CD14-positive monocyte (primary cell): ENCODE data around the gene TDRD7. TPM values are rescaled to one million over a fixed set of nuclear protein-coding genes. Genes with fewer than 3 reads are reported as not detected.

Source experiments
- DNase-seq, 3 donors: peaks; one replicate each; pipeline ENCODE4 v3.0.0-alpha.2; 2011 to 2022
- H2AFZ ChIP-seq: 2 replicates; pipeline ENCODE4 v1.6.0; 2012; ENCODE audit warnings: mild to moderate bottlenecking, low read depth, low read length, inconsistent platforms; ENCODE audit not compliant: insufficient read depth, poor library complexity, severe bottlenecking
- H3K27ac ChIP-seq, 2 donors: 1 replicate in 1 of 2; 2 replicates in 1 of 2; pipeline ENCODE4 v1.5.1; 2012 to 2013; ENCODE audit warnings: low read length in 2 of 2, control low read depth in 1 of 2, inconsistent platforms in 1 of 2, low read depth in 1 of 2, mild to moderate bottlenecking in 1 of 2
- H3K27me3 ChIP-seq, 2 donors: one replicate each; pipeline versions ENCODE4 v1.6.0 to v1.6.1; 2011 to 2013; ENCODE audit warnings: low read length in 2 of 2; ENCODE audit not compliant: control insufficient read depth in 2 of 2, insufficient read depth in 2 of 2
- H3K36me3 ChIP-seq, 2 donors: replicated peaks in 1 of 2; 1 replicate in 1 of 2; 2 replicates in 1 of 2; pipeline versions ENCODE4 v1.5.1 to v1.6.1; 2012 to 2013; ENCODE audit warnings: low read length in 2 of 2, control low read depth in 1 of 2, inconsistent platforms in 1 of 2, mild to moderate bottlenecking in 1 of 2; ENCODE audit not compliant: insufficient read depth in 2 of 2, control insufficient read depth in 1 of 2
- H3K4me1 ChIP-seq, 2 donors: 1 replicate in 1 of 2; 2 replicates in 1 of 2; pipeline versions ENCODE4 v1.5.1 to v1.6.1; 2012 to 2013; ENCODE audit warnings: low read length in 2 of 2, control low read depth in 1 of 2, inconsistent platforms in 1 of 2, mild to moderate bottlenecking in 1 of 2, moderate library complexity in 1 of 2; ENCODE audit not compliant: insufficient read depth in 2 of 2, control insufficient read depth in 1 of 2
- H3K4me2 ChIP-seq: replicated peaks from 2 replicates; pipeline ENCODE3; 2012; ENCODE audit warnings: low read length, moderate library complexity, mild to moderate bottlenecking; ENCODE audit not compliant: poor library complexity, severe bottlenecking; ENCODE audit errors: extremely low read depth
- H3K4me3 ChIP-seq, 3 experiments: fragments of 200-600 bp in 1 of 3; sonication (generic) in 1 of 3; replicated peaks in 1 of 3; 1 replicate in 2 of 3; 2 replicates in 1 of 3; pipeline ENCODE4 v1.5.1; 2011 to 2013; ENCODE audit warnings: low read length in 3 of 3, mild to moderate bottlenecking in 3 of 3, control low read depth in 2 of 3, low read depth in 2 of 3, inconsistent platforms in 1 of 3, moderate library complexity in 1 of 3
- H3K79me2 ChIP-seq: 2 replicates; pipeline ENCODE4 v1.6.0; 2012; ENCODE audit warnings: mild to moderate bottlenecking, control low read depth, inconsistent platforms, low read length, moderate library complexity; ENCODE audit not compliant: insufficient read depth
- H3K9ac ChIP-seq: 2 replicates; pipeline ENCODE4 v1.6.0; 2017; ENCODE audit warnings: low read length, mild to moderate bottlenecking; ENCODE audit not compliant: insufficient read depth, poor library complexity, severe bottlenecking
- H3K9me3 ChIP-seq, 2 donors: replicated peaks in 1 of 2; 1 replicate in 1 of 2; 2 replicates in 1 of 2; pipeline versions ENCODE4 v1.5.1 to v1.6.1; 2012 to 2013; ENCODE audit warnings: low read length in 2 of 2, control low read depth in 1 of 2; ENCODE audit not compliant: control insufficient read depth in 1 of 2, insufficient read depth in 1 of 2
- H4K20me1 ChIP-seq: 2 replicates; pipeline ENCODE4 v1.6.0; 2012; ENCODE audit warnings: mild to moderate bottlenecking, low read length, control low read depth, moderate library complexity; ENCODE audit not compliant: insufficient read depth
- H3K27ac Mint-ChIP-seq, 7 donors: one replicate each; pipeline ENCODE4 v1.8.0; 2020; ENCODE audit warnings: mild to moderate bottlenecking in 7 of 7, mixed read lengths in 7 of 7, moderate library complexity in 6 of 7, inconsistent platforms in 2 of 7
- H3K27me3 Mint-ChIP-seq, 3 donors: one replicate each; pipeline ENCODE4 v1.8.0; 2021 to 2022; ENCODE audit warnings: low read depth in 3 of 3, mild to moderate bottlenecking in 3 of 3, mixed read lengths in 3 of 3, moderate library complexity in 3 of 3, inconsistent platforms in 1 of 3
- H3K36me3 Mint-ChIP-seq, 2 donors: one replicate each; pipeline ENCODE4 v1.8.0; 2020; ENCODE audit warnings: mixed read lengths in 2 of 2, inconsistent platforms in 1 of 2, mild to moderate bottlenecking in 1 of 2
- H3K4me1 Mint-ChIP-seq: one replicate; pipeline ENCODE4 v1.8.0; 2020; ENCODE audit warnings: mild to moderate bottlenecking, mixed read lengths
- H3K4me3 Mint-ChIP-seq, 2 donors: one replicate each; pipeline ENCODE4 v1.8.0; 2020; ENCODE audit warnings: mild to moderate bottlenecking in 2 of 2, mixed read lengths in 2 of 2, moderate library complexity in 1 of 2
- H3K9me3 Mint-ChIP-seq, 7 donors: one replicate each; pipeline ENCODE4 v1.8.0; 2020 to 2022; ENCODE audit warnings: mixed read lengths in 7 of 7, mild to moderate bottlenecking in 6 of 7, moderate library complexity in 6 of 7, inconsistent platforms in 2 of 7
- CTCF ChIP-seq: fragments of 200-600 bp; IDR thresholded peaks from one replicate; pipeline ENCODE4 v1.8.0; 2022; ENCODE audit warnings: antibody characterized with exemption, mild to moderate bottlenecking
- WGBS: methylation state at CpG from one replicate; pipeline ENCODE4 v1.1.5; 2013; ENCODE audit warnings: missing lambda C conversion rate; ENCODE audit not compliant: insufficient coverage; 5-methylcytosine and 5-hydroxymethylcytosine counted together
- intact Hi-C, 2 donors: fragments of 100-400 bp; cut with micrococcal nuclease; formaldehyde crosslinking; loops; one replicate each; pipeline versions ENCODE4 v1.15.0 to v1.15.1; 2023
- polyA plus RNA-seq, 3 donors: library from polyadenylated mRNA; depleted of rRNA in 1 of 3; unstranded in 2 of 3; stranded (reverse) in 1 of 3; fragments of 300-500 nt in 2 of 3; fragments of >200 nt in 1 of 3; fragmentation: Illumina TruSeq in 2 of 3; gene quantifications; 1 replicate in 2 of 3; 2 replicates in 1 of 3; pipeline ENCODE4 v1.2.3, GENCODE V29; 2012 to 2021

Gene TDRD7
- polyA plus RNA-seq, 3 donors = 8.1 to 12.0 (median 11.1) TPM

DNA sequence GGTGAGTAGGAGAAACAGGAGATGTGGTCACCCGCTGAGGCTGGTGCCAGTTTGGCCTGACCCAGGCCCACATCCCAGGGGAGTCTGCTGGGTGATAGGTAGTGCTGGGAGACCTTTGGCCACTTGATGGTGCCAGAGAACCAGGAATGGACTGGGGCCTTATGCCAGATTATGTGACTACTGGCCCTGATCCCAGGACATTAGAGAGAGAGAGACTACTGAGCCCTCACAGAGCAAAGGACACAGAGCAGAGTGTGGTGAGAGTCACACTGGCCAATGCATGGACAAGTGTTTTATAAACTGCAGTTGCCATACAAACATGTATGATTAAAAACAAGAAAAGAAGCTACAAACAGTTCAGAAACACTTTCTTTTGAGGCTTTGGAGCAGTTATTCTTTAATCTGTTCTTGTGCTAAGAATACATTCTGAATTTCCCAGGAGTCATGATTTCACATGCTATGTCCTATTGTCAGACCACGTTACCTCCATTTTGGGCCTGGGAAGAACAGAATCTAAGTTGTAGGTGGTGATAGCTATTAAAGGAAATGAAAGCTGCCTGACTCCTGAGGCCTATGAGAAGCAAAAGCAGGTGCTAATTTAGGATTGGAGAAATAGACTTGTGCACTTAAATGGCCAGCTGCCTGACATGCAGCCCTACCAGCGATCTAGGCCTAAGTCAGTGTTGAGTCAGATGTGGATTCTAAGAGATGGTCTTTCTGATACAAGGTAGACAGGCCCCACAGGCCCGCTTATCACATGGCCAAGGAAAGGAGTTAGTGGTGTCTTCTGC lies 57.0 kb downstream of the TDRD7 start:
- DNase-seq = peak; percentile 9 to 38 (median 25)
- Histone ChIP-seq H3K27me3 (no peaks in the 10 kb centered on the region), H3K9me3 (no peaks in the 10 kb centered on the region), H3K4me1 (no peaks in the 10 kb centered on the region), H3K4me2 (no peak overlapping the region), H2AFZ (no peak overlapping the region), H3K4me3 (no peak overlapping the region), H3K9ac (no peak overlapping the region), H3K36me3 (peaks cover 72 to 97% of the 10 kb centered on the region in 2 donors), H3K27ac (peak overlapping the region in 1 of 2 donors; percentile 12), H3K79me2 (peaks cover 3% of the 10 kb centered on the region), H4K20me1 (no peaks in the 10 kb centered on the region)
- Mint-ChIP-seq H3K4me1 (no peaks in the 10 kb centered on the region), H3K4me3 (no peak overlapping the region), H3K27ac (peak overlapping the region in 4 of 7 donors; percentile 2 to 63 (median 26)), H3K9me3 (peaks cover 0 to 2% (median 0%) of the 10 kb centered on the region in 7 donors), H3K36me3 (peaks cover 71 to 85% of the 10 kb centered on the region in 2 donors), H3K27me3 (no peaks in the 10 kb centered on the region)
- peak; percentile 46 for TF ChIP-seq CTCF
- 93% methylated on average over 4 of the region's 4 CpGs for WGBS
- intact Hi-C loops = loop anchor here (5.0 to 10.0 kb wide), 3 partner anchors 126 to 148 kb away; no protein-coding TSS in a partner anchor

DNA sequence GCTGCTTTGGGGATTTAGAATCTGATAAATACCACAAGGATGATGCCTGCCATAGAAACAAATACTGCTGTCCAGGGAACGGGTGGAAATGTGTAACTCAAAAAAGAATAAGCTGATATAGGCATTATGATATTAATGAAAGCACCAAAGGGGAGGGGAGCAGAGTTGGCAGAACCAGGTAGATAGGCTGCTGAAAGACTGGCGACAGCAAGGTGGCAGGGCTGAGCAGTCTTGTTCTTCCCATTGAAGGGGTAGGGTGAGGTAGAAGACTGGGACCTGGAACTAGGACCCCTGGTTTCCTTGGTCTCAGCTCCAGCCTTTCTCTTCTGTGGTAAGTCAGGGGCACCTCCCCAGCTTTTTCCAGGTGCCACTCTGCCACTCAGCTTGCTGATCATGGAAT lies 58.2 kb downstream of the TDRD7 start:
- DNase-seq = no peak
- H3K79me2 ChIP-seq = peaks cover 3% of the 10 kb centered on the region
- WGBS = 89% methylated on average over 2 of the region's 2 CpGs
- peak overlapping the region in 1 of 7 donors; percentile 48 for H3K27ac Mint-ChIP-seq
- H3K27ac ChIP-seq = no peak overlapping the region
- H3K4me3 Mint-ChIP-seq = no peak overlapping the region
- H3K9me3 ChIP-seq = no peaks in the 10 kb centered on the region
- H3K27me3 Mint-ChIP-seq = no peaks in the 10 kb centered on the region
- H2AFZ ChIP-seq = no peak overlapping the region
- H3K4me1 Mint-ChIP-seq = no peaks in the 10 kb centered on the region
- no peak overlapping the region for H3K9ac ChIP-seq
- H4K20me1 ChIP-seq = no peaks in the 10 kb centered on the region
- H3K27me3 ChIP-seq = no peaks in the 10 kb centered on the region
- H3K9me3 Mint-ChIP-seq = peaks cover 0 to 2% (median 0%) of the 10 kb centered on the region in 7 donors
- intact Hi-C loops = no loop called here
- peaks cover 76 to 97% of the 10 kb centered on the region in 2 donors for H3K36me3 ChIP-seq
- H3K4me1 ChIP-seq = no peaks in the 10 kb centered on the region
- peaks cover 76 to 88% of the 10 kb centered on the region in 2 donors for H3K36me3 Mint-ChIP-seq
- TF ChIP-seq CTCF = no peak
- no peak overlapping the region for H3K4me3 ChIP-seq
- no peak overlapping the region for H3K4me2 ChIP-seq
